NCI-H524 treated with DMSO at 0.1 percent for 48 hours (cell line): Measurements from ENCODE around the gene HCRTR2.
A peak's percentile ranks its signal among the peaks of the same experiment; 100 is the strongest.
"Not testable (repeated sequence)": the region's sequence is repeated elsewhere in the genome, so short reads cannot be mapped to it uniquely, and the experiment has no call there.

Experiments
- DNase-seq: peaks from one replicate; lab custom pipeline; 2025; lab: John Stamatoyannopoulos, UW

HCRTR2 gene

DNA sequence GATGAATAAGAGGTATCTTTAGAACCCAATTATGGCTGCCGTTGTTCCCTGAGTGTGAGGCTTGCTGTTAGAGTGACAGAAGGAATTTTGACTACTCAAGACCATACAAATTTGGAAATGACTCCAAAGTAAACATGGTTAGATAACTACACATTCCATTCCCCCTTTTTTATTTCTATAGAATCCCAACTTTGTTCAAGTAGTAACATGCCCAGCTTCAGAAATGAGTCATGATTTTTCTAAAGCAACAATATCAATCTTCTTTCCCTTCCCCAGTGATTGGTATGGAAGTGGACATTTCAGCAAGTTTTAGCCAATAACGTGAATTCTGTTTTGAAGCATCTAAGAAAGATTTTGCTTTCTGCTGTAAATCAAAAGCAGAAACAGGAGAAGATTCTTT is 37.8 kb downstream of the HCRTR2 start:
- no peak for DNase-seq

- DNase-seq = no peak
Measured at GRCh38 chr6:55220961-55221360, 46.6 kb downstream of the HCRTR2 start.

DNA sequence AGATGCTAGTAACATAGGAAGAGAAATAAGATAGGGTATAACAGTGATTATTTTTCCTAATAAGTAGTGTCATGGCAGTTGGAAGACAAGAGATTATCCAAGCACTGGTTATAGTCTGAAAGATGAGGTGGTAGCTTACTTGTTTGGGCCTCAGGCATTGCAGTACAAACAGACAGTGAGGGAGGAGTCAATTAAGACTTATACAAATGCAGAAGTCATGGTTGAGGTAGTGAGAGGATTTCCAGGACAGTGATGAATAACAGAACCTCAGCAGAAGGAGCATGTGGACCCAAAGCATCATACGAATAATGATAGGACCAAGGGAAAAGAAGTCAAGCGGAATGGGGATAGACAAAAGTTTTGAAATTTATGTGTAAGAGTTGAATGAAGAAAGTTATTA is 53.5 kb downstream of the HCRTR2 start:
- DNase-seq = no peak

GRCh38 chr6:55239099-55239498 is 64.8 kb downstream of the HCRTR2 start:
- no peak for DNase-seq

GRCh38 chr6:55240975-55241605 is 66.8 kb downstream of the HCRTR2 start:
- not testable (repeated sequence) for DNase-seq

DNA sequence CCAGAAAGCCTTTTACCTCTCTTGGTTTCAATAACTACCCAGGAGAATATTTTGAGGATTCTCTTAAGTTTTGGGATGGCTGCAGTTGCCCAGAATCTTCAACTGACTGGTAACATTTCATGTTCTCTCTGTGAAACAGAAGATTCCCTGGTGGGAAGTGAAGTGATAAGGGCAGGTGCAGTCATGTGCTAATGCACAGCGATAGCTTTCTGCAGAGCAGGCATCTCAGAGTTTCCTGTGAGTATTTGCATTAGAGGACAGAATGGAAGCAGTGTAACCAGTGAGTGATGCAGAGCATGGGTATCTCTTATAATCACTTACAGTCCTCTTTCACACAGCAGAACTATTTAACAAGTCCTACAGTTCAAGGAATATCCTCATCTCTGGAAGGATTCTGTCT is 76.1 kb downstream of the HCRTR2 start:
- no peak for DNase-seq

GRCh38 chr6:55255113-55255512 is 80.8 kb downstream of the HCRTR2 start:
- DNase-seq = peak; percentile 93

DNA sequence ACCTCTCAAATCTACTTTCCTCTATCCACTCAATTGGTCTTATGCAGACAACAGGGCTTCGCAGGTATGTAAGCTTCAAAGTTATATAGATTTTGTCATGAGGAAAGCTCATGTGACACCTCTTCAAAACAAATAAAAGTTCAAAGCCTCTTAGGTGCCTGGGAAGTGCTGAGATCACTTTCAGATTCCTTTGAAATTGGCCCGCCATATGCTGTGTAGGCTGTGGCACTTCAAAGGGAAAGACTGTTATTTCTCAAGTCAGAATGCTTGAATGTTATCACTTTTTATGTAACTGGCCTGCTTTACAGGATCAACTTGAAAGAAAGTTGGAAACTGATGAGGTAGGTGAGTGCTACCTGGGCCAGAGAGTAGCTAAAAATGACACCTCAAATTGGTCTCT is 85.9 kb downstream of the HCRTR2 start:
- DNase-seq = peak; percentile 53

DNA sequence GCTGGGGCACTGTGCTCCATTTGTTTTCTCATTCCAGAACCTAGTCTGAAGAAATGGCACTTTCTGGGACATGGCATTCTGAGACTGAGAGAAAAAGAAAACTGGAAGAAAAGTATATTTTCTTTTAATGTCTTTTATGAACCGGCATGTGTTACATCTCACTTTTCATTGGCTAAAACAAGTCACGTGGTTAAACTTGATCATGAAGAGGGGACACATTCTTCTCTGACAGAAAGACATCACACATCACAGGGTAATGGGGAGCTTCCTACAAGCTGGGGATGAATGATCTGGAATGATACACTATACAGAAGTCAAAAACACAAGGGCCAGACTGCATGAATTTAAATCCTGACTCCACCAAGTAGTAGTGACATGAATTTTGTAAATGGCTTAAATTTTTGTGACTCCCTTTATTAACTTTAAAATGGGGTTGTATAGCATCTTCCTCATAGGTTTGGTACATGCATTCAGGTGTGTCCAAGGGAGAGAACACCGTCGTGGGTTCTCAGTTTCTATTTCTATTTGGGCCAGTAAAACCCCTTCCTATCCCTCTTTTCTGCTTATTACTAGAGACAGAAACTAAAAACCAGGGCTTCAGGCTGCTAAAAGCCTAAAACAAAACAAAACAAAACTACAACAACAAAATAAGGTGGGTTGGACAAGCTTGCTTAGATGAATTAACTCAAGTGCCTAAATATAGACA is 91.2 kb downstream of the HCRTR2 start:
- no peak for DNase-seq

- DNase-seq = no peak
Measured at GRCh38 chr6:55266896-55267295, 92.6 kb downstream of the HCRTR2 start.

DNA sequence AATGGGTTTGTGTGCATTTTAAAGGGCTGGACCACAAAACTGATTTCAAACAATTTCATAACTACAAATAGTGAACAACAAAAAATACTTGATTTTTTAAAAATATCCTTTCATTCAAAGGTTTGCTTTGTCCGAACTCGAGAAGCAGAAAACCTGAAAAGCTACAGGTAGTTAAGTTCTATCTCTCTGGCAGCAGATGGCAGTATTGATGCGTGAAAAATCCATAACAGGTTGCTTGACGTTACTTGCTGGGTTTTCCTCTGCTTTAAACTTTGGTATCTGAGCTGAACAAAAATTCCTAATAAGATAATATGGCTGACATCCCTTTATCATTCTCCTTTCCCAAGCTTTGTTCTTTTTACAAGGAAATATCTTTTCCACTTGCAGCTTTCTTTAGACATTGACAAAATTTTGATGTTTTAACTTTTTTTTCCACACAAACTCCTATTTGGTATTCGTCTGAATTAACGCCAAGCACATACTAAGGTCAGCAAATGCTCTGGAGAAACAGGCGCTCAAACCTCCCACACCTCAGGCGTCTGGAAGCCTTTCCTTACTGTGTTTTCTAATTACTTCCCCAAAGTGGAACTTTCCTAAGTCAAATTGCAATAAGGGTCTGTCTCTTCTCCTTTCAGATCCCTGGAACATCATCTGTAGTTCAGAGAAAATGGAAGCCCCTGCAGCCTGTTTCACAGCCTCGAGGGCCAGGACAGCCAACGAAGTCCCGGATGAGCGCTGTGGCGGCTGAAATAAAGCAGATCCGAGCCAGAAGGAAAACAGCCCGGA is 102.6 kb downstream of the HCRTR2 start:
- peak; percentile 25 for DNase-seq

DNA sequence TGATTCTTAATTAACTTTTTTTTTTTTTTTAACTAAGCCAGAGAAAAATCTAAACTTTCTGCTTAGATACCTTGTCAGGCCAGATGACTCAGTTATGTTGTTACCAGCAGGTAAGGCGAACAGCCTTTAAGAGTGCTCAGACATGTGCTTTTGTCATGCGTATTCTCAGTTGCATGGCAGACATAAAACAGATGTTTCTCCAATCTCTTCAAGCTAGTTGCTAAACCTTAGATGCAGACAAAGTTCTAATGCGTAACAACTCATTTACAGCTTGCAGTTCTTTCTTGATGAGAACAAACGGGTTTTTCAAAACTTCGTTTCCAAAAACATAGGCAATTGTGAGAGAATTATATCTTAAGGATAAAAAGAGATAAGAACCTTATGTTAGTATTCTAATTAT is 103.3 kb downstream of the HCRTR2 start:
- no peak for DNase-seq

DNA sequence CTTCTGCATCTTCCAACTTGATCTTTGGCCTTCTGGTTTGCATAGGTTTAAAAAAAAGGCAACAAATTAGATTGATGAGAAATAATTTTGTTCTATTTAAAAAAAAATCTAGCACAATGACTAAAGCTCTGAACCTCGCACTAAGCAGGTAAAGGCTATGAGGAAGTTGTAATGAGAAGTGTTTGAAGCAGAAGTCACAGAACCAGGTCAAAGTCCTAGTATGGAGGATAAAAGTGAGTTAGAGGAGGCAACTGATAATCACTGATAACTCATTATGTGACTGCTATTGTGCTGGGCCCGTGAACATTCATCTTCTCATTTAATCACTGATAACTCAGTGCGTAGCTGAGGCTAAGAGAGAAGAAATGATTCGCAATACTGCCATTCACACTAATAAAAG is 106.9 kb downstream of the HCRTR2 start:
- DNase-seq = no peak

DNA sequence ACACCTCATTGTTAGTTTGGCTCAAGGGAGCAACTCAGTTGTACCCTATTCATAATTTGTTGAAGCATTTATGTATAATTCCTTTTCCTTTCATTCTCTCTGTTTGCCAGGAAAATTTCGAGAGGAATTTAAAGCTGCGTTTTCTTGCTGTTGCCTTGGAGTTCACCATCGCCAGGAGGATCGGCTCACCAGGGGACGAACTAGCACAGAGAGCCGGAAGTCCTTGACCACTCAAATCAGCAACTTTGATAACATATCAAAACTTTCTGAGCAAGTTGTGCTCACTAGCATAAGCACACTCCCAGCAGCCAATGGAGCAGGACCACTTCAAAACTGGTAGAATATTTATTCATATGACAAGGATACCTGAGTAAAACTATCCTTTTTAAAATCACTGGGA is 107.8 kb downstream of the HCRTR2 start:
- DNase-seq = no peak

- no peak for DNase-seq
Measured at GRCh38 chr6:55286824-55287223, 112.5 kb downstream of the HCRTR2 start.

DNA sequence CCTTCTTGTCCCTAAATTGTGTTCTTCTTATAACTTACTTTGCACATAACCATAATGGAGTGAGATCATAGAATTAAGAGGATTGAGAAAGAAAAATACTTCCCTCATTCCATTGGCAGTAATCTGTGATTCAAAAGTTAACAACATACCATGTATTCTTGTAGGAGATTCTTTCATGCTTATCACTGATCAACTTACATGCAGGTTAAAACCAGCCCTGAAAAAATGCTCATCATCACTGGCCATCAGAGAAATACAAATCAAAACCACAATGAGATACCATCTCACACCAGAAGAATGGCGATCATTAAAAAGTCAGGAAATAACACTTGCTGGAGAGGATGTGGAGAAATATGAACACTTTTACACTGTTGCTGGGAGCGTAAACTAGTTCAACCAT is 116.4 kb downstream of the HCRTR2 start:
- DNase-seq = no peak

GRCh38 chr6:55293116-55293515 is 118.8 kb downstream of the HCRTR2 start:
- DNase-seq = no peak

GRCh38 chr6:55297214-55297613 is 122.9 kb downstream of the HCRTR2 start:
- DNase-seq = not testable (repeated sequence)

DNA sequence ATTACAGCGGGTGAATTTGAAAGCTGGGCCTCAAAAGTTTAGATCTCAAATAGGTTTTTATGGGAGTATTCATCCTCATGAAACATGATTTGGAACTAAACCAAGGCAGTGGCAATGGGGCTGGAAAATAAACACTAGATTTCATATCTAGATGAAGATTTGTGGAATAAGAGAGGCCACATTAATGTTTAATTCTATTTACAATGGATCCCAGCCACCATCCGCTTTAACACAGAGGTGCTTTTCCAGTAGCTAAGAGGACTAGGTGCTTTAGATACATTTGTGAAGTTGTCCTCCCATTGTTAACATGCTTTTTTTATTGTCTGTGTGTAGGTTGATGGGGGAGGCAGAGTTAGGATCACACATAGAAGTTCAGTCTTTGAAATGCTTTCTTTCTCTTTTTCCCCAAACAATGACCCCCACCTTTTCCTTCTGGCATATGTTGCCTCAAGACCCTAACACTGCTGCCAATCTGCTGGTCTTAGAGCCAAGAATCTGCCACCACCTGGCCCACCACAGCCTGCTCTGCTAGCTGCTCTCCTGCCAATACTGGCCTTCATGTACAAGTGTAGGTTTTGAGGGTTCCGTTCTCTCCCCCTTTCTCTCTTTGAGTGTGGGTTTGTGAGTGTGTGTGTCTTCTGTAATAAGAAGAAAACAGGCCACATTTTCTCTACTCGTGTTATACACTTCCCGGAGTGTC is 125.1 kb downstream of the HCRTR2 start:
- no peak for DNase-seq

DNA sequence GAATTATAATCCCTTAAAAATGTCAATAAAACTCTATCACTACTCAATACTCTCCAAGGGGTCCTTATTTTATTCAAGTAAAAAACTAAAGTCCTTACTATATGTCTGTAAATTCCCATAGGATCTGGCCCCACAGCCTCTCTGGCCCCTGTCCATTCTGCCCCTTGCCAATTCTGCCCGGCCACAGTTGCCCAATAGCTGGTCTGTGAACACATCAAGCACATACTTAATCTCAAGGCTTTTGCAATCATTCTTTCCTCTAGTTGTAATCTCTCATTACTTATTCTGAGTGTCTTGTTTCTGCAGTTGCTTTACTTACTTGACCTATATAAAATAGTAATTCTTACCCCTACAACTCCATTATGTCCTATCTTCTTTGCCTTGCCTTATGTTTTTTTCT is 130.4 kb downstream of the HCRTR2 start:
- no peak for DNase-seq

DNA sequence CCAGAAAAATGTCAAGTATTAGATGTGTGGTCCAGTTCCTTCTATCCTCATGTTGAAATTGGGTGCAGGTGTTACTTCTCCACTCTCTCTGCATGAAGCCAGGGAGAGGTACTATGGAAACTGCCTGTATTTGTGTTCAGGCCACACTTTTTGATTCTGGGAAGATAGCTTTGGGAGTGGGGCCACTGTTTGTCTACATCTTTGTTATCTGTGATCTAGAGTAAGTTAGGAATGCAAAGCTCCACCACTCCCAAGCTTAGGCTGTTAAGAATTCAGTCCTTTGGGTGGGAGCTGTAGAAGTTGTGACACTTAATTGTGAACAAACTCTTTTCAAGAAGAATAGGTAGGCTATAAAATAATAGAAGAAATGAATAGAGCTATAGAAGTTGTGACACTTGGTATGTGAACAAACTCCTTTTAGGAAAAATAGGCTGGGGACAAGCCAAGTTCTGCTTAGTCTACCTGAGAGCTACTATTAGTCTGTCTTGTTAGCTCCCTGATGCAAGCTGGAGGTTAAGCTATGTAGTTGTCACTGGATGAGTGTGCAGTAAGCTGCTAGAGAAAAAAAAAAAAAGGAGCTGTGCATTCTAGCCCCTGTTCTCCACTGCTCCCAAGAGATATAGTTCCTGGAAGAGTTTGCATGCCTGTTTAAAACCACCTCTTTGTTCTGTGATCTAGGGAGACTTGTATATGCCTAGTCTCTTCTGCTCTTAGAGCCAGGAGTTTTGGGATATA is 145.8 kb downstream of the HCRTR2 start:
- DNase-seq = no peak

GRCh38 chr6:55320696-55321086 is 146.4 kb downstream of the HCRTR2 start:
- no peak for DNase-seq
